Neuron (in vitro differentiated cells): ENCODE results near the gene MEIS1.

Experiments
- H2AFZ ChIP-seq: one replicate; pipeline ENCODE4 v1.6.1; 2013; ENCODE audit warnings: low read depth, mild to moderate bottlenecking, inconsistent platforms, low read length, moderate library complexity
- H3K27me3 ChIP-seq: one replicate; pipeline ENCODE4 v1.6.1; 2013; ENCODE audit warnings: low read length; ENCODE audit not compliant: insufficient read depth
- H3K36me3 ChIP-seq: one replicate; pipeline ENCODE4 v1.6.1; 2013; ENCODE audit warnings: low read length; ENCODE audit not compliant: insufficient read depth
- H3K4me1 ChIP-seq: one replicate; pipeline ENCODE4 v1.6.1; 2013; ENCODE audit warnings: low read length; ENCODE audit not compliant: insufficient read depth
- H3K4me3 ChIP-seq: 2 replicates; pipeline ENCODE4 v1.5.1; 2013; ENCODE audit warnings: mild to moderate bottlenecking, low read length, moderate library complexity
- H3K9me3 ChIP-seq: one replicate; pipeline ENCODE4 v1.6.1; 2013; ENCODE audit warnings: low read length

MEIS1 gene

DNA sequence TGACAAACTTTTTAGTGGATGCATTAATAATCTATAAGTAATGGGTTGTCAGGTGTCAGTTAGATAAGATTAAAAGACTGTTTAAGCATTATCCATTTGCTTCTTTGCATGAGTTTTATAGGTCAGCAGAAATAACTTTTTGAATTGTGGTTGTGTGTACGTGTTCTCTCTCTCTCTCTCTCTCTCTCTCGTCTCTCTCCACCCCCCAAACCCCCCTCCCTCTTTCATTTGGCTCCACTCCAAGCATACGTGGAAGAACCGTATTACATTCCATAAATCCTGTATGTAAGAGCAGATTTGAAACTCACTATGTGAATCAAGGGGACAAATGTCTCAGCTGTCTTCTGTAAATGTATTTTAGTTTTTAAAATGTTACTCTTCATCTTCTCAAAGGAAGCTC, 120.2 kb downstream of the MEIS1 start:
- Histone ChIP-seq H3K36me3 (peaks cover 19% of the 10 kb centered on the region), H3K9me3 (no peaks in the 10 kb centered on the region), H2AFZ (no peak overlapping the region), H3K4me3 (no peak overlapping the region), H3K27me3 (no peaks in the 10 kb centered on the region), H3K4me1 (no peaks in the 10 kb centered on the region)

DNA sequence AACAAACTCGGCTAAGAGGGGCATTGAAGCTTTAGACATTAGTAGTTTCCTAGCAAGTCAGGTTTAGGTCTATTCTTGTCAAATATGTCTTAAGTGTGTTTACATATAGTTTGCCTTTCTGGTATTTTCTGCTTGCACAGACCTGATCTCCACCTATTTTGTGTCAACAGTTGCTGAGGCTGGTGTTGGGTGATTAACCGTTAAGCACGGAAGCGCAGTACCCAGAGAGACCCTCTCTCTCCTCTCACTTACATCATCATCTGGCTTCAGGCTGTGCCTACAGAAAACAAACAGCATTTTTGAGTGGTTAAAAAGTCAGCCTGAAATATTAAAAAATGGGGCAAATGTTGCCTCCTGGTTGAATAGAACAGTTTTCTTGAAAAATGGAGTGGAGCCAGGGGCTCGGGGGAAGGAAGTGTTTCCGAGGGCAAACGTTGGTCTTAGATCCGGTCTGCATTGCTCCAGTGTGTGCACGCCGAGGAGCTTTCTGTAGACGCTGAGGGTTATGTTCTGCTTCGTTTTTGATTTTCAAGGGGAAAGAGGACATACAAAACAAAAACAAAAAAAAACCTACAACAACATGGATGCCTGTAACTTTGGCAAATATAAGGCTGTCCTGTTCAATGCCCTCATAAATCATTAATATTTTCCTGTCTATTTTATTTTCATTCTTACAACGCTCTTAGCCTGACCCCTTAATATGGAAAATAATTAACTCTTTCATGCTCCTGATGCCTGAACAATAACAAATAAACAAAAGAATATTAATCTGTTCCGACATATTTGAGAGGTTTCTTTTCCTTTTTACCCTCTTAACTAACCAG, 120.8 kb downstream of the MEIS1 start:
- Histone ChIP-seq H3K27me3 (no peaks in the 10 kb centered on the region), H3K9me3 (no peaks in the 10 kb centered on the region), H3K4me1 (no peaks in the 10 kb centered on the region), H3K4me3 (no peak overlapping the region), H2AFZ (no peak overlapping the region), H3K36me3 (peaks cover 19% of the 10 kb centered on the region)

GRCh38 chr2:66559672-66560071, 124.7 kb downstream of the MEIS1 start:
- Histone ChIP-seq H3K36me3 (peaks cover 15% of the 10 kb centered on the region), H2AFZ (no peak overlapping the region), H3K9me3 (no peaks in the 10 kb centered on the region), H3K27me3 (no peaks in the 10 kb centered on the region), H3K4me1 (peaks cover 21% of the 10 kb centered on the region), H3K4me3 (no peak overlapping the region)

DNA sequence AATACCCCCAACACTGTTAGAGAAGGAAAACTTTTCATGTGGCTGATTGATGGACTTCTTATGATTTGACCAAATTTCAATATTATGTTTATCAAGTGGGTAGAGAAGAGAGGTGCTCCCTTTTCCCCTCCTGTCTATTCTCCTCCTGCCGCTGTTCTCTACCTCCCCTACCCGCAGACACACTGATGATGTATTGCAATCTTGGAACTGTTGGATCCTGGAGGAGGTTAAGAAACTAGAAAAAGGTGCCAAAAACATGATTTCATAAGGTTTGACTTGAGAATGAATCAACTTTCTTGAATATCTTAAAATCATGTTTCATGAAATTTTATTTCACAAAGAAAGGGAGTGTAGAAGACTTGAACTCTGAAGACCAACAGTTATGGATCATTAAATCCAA, 125.8 kb downstream of the MEIS1 start:
- H3K36me3 ChIP-seq, result peaks cover 11% of the 10 kb centered on the region
- H3K4me1 ChIP-seq, result peaks cover 23% of the 10 kb centered on the region
- no peak overlapping the region for H3K4me3 ChIP-seq
- H2AFZ ChIP-seq, result no peak overlapping the region
- H3K27me3 ChIP-seq, result no peaks in the 10 kb centered on the region
- no peaks in the 10 kb centered on the region for H3K9me3 ChIP-seq

- no peak overlapping the region for H2AFZ ChIP-seq
- H3K4me1 ChIP-seq, result peaks cover 23% of the 10 kb centered on the region
- H3K9me3 ChIP-seq, result no peaks in the 10 kb centered on the region
- peaks cover 8% of the 10 kb centered on the region for H3K36me3 ChIP-seq
- H3K4me3 ChIP-seq, result no peak overlapping the region
- no peaks in the 10 kb centered on the region for H3K27me3 ChIP-seq
Observed at GRCh38 chr2:66561645-66562303, 126.8 kb downstream of the MEIS1 start.

DNA sequence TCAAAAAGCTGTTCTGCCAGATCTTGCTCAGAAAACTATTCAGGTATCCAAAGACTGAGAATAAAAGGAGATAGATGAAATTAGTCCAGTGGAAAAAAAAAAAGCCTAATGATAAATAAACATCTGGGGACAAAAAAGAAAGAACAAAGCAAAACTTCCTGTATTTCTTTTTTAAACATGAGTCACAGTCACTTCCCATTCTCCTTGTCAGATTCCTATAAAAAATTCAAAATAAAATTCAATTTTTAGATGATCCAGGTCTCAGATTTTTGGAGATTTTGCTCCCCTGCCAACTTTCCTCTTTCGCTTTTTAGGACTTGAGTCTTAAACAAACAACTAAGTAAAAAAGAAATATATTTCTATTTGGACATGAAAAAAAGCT, 127.4 kb downstream of the MEIS1 start:
- Histone ChIP-seq H3K4me3 (no peak overlapping the region), H2AFZ (no peak overlapping the region), H3K9me3 (no peaks in the 10 kb centered on the region), H3K4me1 (peaks cover 27% of the 10 kb centered on the region), H3K27me3 (no peaks in the 10 kb centered on the region), H3K36me3 (peaks cover 9% of the 10 kb centered on the region)

DNA sequence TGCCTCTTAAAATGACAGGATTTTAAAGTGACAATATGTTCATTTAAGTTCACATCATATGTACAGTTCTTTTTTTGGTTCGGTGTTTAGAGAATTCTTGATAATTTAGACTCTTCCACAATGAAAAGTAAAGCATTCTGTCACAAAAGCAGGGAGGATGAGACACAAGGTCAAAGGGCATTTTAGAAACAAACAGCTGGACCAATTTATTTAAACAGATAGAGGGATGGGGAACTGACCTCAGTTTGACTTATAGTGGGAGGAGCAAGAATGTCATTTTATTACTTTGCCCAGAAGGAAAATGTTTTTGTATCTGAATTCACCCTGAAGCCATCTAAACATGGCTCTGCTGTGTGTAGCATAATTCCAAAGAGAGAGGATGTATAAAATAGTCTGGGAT, 128.5 kb downstream of the MEIS1 start:
- Histone ChIP-seq H2AFZ (no peak overlapping the region), H3K9me3 (no peaks in the 10 kb centered on the region), H3K4me1 (peaks cover 29% of the 10 kb centered on the region), H3K27me3 (no peaks in the 10 kb centered on the region), H3K36me3 (peaks cover 14% of the 10 kb centered on the region), H3K4me3 (no peak overlapping the region)

- peaks cover 8% of the 10 kb centered on the region for H3K36me3 ChIP-seq
- H3K4me3 ChIP-seq, result no peak overlapping the region
- H3K27me3 ChIP-seq, result no peaks in the 10 kb centered on the region
- H3K4me1 ChIP-seq, result peaks cover 47% of the 10 kb centered on the region
- no peaks in the 10 kb centered on the region for H3K9me3 ChIP-seq
- H2AFZ ChIP-seq, result no peak overlapping the region
Observed at GRCh38 chr2:66565291-66565690, 130.4 kb downstream of the MEIS1 start.

- no peak overlapping the region for H2AFZ ChIP-seq
- peaks cover 18% of the 10 kb centered on the region for H3K36me3 ChIP-seq
- no peaks in the 10 kb centered on the region for H3K9me3 ChIP-seq
- H3K27me3 ChIP-seq, result no peaks in the 10 kb centered on the region
- H3K4me3 ChIP-seq, result no peak overlapping the region
- H3K4me1 ChIP-seq, result peaks cover 56% of the 10 kb centered on the region
Observed at GRCh38 chr2:66566726-66567399, 131.9 kb downstream of the MEIS1 start.

DNA sequence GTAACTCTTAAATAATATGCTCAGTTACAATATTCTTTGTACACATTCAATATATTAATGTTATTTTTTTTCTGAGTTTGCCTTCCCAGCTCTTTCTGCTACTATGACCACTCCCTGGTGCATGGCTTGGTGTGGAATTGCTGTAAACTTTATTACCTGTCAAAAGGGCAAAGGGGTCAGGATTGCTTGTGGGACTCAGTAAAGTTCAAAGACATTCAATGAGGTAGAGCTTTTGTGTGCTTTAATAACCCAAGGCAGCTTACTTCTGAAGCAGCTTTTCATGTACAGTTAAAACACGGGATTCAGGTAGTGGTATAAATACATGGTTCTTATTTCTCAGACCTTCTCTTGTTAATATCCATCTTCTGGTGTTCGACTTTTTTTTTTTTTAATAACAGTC, 132.8 kb downstream of the MEIS1 start:
- peaks cover 22% of the 10 kb centered on the region for H3K36me3 ChIP-seq
- no peak overlapping the region for H3K4me3 ChIP-seq
- peaks cover 55% of the 10 kb centered on the region for H3K4me1 ChIP-seq
- H2AFZ ChIP-seq, result no peak overlapping the region
- no peaks in the 10 kb centered on the region for H3K27me3 ChIP-seq
- no peaks in the 10 kb centered on the region for H3K9me3 ChIP-seq

DNA sequence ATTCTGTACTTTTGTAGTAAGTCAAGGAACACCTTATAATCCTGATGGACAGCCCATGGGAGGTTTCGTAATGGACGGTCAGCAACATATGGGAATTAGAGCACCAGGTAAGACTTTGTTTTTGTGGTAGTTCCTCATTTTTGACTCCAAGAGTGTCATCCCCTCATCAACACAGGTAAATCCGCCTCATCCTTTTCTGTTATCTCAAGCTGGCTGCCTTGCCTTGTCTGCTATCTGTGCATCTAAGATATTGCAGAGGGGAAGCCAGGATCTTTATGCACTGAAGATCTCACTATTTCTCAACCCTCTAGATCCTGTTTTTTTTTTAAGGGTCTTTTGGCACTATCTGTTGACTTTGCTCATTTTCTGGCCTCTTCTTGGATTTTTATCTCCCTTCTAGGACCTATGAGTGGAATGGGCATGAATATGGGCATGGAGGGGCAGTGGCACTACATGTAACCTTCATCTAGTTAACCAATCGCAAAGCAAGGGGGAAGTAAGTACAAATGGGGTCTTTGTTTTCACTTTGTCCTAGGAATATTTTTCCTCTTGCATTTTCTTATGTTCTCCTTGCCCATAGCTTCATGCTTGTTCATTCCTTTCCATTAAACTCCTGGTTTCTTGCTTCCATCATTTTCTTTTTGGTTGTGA, 133.8 kb downstream of the MEIS1 start:
- H3K4me1 ChIP-seq, result peaks cover 54% of the 10 kb centered on the region
- no peak overlapping the region for H3K4me3 ChIP-seq
- no peaks in the 10 kb centered on the region for H3K9me3 ChIP-seq
- no peak overlapping the region for H2AFZ ChIP-seq
- H3K36me3 ChIP-seq, result peaks cover 22% of the 10 kb centered on the region
- H3K27me3 ChIP-seq, result no peaks in the 10 kb centered on the region

GRCh38 chr2:66569321-66569851, 134.5 kb downstream of the MEIS1 start:
- H3K4me1 ChIP-seq, result peaks cover 58% of the 10 kb centered on the region

GRCh38 chr2:66569974-66570373, 135.0 kb downstream of the MEIS1 start:
- Histone ChIP-seq H3K36me3 (peaks cover 22% of the 10 kb centered on the region), H3K4me3 (no peak overlapping the region), H3K4me1 (peaks cover 60% of the 10 kb centered on the region), H3K9me3 (no peaks in the 10 kb centered on the region), H2AFZ (no peak overlapping the region), H3K27me3 (no peaks in the 10 kb centered on the region)

More at GRCh38 chr2:66569321-66569851, 134.5 kb downstream of the MEIS1 start:
- Histone ChIP-seq H3K4me3 (no peak overlapping the region), H2AFZ (no peak overlapping the region), H3K27me3 (no peaks in the 10 kb centered on the region), H3K9me3 (no peaks in the 10 kb centered on the region), H3K36me3 (peaks cover 22% of the 10 kb centered on the region)
